ENCODE results near the gene IRF3.

DNA sequence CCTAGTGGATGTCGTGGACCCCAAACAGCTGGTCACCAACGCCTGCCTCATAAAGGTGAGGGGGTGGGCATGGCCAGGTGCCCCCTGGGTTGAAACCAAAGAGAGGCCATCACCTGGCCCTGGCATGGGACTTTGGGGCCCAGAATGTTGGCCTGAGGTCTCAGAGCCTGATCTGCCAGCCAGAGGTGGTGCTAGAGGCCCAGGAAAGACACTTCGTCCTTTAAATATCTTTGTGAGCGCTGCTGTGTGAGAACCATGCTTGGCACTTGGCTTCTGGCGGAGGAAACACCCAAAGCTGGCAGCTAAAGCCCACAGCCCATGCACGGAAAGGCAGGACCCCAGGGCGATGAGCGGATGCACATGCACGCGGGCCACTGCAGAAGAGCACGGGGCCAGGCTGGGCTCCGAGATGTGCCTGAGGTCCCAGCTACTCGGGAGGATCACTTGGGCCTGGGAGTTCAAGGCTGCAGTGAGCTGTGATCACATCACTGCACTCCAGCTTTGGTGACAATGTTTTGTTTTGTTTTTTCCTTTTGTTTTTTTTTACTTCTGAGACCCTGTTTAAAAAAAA is 19.4 kb upstream of the IRF3 start:
- TF ChIP-seq, protein P1, sequence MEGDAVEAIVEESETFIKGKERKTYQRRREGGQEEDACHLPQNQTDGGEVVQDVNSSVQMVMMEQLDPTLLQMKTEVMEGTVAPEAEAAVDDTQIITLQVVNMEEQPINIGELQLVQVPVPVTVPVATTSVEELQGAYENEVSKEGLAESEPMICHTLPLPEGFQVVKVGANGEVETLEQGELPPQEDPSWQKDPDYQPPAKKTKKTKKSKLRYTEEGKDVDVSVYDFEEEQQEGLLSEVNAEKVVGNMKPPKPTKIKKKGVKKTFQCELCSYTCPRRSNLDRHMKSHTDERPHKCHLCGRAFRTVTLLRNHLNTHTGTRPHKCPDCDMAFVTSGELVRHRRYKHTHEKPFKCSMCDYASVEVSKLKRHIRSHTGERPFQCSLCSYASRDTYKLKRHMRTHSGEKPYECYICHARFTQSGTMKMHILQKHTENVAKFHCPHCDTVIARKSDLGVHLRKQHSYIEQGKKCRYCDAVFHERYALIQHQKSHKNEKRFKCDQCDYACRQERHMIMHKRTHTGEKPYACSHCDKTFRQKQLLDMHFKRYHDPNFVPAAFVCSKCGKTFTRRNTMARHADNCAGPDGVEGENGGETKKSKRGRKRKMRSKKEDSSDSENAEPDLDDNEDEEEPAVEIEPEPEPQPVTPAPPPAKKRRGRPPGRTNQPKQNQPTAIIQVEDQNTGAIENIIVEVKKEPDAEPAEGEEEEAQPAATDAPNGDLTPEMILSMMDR (IDR thresholded peaks at IDR 0.05): no peak
- TF ChIP-seq ZFX (IDR thresholded peaks at IDR 0.05; ENCODE audit: borderline replicate concordance): no peak
